ENCODE data around the gene RAB1B.

DNA sequence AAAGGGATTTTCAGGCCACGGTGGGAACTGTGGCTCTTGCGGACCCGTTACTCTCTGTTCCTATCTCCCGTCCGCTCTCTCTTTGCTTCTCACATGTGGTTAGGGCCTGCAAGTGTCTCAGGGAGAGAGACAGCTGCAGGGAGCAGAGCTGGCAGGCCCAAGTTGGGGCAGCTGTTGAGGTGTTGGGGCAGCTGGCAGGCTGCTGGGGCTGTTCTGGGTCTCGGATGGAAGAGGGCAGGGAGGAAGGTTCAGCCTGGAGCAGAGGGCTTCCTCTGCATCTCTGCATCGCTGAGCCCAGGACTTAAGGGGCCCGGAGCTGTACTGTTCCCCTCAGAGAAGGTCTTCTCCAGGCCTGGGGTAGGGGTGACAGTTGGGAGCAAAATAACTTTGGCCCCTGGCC lies 7.0 kb downstream of the RAB1B start:
- TF ChIP-seq GATA3 (IDR thresholded peaks at IDR 0.05; ENCODE audit: low read depth, low read length) (no peak), GATA2 (IDR thresholded peaks at IDR 0.05; ENCODE audit: low read depth, low read length) (no peak)
